ENCODE results near the gene PGLYRP3.

The PGLYRP3 gene

GRCh38 chr1:153260585-153261280 lies 52.0 kb downstream of the PGLYRP3 start:
- no peak for DNase-seq (ENCODE audit: low read depth in 2 of 2)

DNA sequence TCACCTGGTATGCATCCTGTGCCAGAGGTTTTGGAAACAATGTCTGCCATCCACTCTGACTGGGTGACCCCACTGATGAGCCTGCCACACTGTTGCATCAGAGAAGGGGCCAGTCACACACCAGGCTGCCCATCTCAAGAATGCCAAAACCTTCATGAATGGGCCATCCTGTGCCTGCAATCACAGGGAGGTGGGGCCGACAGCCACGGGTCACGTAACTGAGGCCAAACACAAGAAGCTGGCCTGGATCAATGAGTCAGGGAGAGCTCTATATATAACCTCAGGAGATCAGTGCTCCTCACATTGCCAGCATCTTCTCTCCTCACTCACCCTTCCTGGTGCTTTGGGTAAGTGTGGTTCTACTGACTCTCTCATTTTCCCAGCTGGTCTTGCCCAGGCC lies 53.4 kb downstream of the PGLYRP3 start, which contains the start of gene LORICRIN:
Gene LORICRIN (plus strand): TSS at position 301 of the 400 bp plus-strand sequence. CDS start 1,263 bp downstream, outside the sequence.
- DNase-seq (ENCODE audit: low read depth in 2 of 2) = no peak

DNA sequence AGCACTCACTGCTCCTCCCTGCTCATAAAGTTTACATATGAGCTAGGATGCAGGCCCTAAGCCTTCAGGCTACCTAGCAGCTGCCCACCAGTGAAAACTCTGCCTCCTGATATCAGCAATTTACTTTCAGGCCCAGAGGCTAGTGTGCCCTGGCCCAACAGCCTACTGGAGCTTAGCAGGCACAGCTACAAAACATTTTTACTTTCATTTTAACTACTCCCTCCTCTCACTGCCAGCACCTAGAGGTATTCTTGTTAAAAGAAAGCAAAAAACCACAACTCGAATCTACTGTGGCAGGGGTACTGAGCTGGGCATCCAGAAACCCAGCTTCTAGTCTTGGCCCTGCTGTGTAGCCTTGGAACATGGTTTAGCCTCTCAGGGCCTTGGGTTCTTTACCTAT lies 59.1 kb downstream of the PGLYRP3 start:
- no peak for DNase-seq (ENCODE audit: low read depth in 2 of 2)

DNA sequence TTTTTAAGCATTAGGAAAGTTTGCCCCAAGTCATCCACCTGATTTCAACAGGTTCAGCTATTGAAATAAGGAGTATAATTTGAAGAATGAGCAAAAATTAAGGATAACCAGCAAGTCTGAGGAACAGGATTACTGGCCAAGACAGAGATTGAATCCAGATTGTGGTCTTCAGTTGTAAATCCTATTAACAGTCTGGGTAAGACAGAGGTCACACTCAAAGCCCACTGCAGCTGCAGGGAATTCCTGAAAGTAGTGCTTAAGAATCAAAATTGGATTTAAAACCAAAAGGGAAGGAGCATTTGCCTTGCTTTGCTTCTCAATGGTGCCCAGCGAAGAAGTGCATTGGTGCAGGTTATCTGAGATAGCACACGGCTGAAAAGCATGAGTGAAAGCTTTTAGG lies 59.7 kb downstream of the PGLYRP3 start:
- DNase-seq (ENCODE audit: low read depth in 2 of 2) = no peak

DNA sequence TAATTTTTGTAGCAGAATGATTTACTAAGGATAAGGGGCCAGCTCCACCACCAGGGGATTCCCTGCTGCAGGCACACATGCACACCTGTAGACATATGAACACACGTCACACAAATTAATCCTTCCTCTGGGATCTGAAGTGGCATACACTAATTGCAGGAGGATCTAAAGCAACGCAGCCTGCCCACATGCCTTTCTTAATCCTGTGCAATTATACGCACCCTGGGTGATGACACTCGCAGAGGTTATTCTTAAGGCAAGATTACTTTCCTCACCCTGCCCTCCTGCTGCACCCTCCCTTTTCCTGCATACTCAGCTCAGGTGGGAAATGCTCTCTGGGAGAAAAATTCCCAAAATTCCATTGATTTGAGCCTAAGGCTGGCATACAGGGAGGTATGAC lies 60.8 kb downstream of the PGLYRP3 start:
- no peak for DNase-seq (ENCODE audit: low read depth in 2 of 2)

- no peak for DNase-seq (ENCODE audit: low read depth in 2 of 2)
These were observed 61.2 kb downstream of the PGLYRP3 start for GRCh38 chr1:153251562-153251961.

DNA sequence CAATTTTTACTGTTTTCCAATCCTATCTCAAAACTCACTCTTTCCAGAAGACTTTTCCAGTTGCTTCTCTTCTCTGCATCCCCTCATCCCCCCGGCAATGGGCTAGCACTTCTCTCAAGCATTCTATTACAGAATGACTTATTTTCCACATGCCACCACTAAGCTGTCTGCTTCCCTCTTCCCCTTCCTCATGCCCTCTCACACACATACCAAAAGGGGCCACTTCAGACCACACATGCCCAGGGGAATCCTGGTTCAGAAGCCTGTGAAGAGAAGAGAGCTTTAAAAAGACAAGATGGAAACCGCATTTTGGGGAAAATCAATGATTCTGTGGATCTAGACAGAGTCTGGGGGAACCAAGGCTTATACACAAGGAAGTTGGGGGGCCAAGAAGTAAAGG lies 61.7 kb downstream of the PGLYRP3 start:
- no peak for DNase-seq (ENCODE audit: low read depth in 2 of 2)

DNA sequence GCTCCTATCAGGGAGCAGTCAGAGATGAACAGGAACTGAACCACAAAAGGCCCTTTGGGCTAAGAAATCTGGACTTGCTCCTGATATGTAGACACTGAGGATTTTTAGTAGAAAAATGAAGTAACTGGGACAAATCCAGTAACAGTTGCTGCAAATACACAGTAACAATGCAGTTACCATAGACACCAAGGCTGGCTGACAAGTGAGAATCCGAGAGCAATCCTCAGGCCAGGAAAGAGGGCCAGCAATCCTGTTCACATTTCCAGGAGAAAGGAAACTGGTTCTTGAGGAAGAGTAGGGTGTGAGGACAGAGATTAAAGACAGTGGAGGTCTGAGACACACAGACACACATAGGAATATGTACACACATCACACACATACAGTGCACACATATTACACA lies 62.6 kb downstream of the PGLYRP3 start:
- DNase-seq (ENCODE audit: low read depth in 2 of 2) = no peak

- DNase-seq (ENCODE audit: low read depth in 2 of 2) = no peak
These were observed 64.4 kb downstream of the PGLYRP3 start for GRCh38 chr1:153248176-153248879.

Measured in stimulated activated CD8-positive, alpha-beta memory T cell treated with anti-CD3 and anti-CD28 coated beads, Interleukin-2, amount 100 ng/mL, for 1 hour (primary cell).